ENCODE results near the gene ZNF90.
"Not testable (repeated sequence)": the region's sequence is repeated elsewhere in the genome, so short reads cannot be mapped to it uniquely, and the experiment has no call there.

The ZNF90 gene

DNA sequence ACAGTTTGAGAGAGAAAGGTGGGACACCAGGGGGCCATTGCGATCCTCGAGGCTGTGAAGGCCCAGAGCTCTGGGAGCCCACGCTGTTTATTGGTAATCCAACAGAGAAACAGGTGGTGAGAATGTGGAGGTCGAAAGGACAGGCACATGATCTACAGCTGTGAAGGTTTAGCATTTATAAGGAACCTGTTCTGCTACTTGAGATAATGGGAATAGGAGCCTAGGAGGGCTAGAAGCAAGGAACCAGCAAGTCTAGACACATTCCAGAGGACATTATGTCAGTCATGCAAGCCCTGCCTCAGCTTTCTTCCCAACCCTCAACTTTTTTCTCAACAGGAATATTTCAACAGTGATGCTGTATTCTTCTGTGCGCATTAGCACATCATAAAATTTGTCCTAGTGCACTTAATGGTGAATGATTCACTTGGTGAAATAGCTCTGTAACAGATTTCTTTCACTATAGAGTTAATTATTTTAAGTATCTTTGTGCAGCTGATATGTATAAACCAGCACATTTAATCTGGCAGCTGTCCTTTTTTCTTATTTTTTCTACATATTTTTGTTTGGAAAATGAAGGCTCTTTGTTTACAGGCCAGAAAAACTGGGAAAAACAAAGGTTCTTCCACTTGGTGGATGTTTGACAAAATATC lies 25.4 kb downstream of the ZNF90 start:
- no peak overlapping the region for H3K4me3 ChIP-seq (ENCODE audit: low read depth, low read length)
- TF ChIP-seq, protein P1, sequence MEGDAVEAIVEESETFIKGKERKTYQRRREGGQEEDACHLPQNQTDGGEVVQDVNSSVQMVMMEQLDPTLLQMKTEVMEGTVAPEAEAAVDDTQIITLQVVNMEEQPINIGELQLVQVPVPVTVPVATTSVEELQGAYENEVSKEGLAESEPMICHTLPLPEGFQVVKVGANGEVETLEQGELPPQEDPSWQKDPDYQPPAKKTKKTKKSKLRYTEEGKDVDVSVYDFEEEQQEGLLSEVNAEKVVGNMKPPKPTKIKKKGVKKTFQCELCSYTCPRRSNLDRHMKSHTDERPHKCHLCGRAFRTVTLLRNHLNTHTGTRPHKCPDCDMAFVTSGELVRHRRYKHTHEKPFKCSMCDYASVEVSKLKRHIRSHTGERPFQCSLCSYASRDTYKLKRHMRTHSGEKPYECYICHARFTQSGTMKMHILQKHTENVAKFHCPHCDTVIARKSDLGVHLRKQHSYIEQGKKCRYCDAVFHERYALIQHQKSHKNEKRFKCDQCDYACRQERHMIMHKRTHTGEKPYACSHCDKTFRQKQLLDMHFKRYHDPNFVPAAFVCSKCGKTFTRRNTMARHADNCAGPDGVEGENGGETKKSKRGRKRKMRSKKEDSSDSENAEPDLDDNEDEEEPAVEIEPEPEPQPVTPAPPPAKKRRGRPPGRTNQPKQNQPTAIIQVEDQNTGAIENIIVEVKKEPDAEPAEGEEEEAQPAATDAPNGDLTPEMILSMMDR (IDR thresholded peaks at IDR 0.05; ENCODE audit: insufficient read depth, low read length, missing control alignments), result no peak
- CTCF ChIA-PET, result no interaction called here
- no peak for DNase-seq (ENCODE audit: low read depth, low spot score)
- POLR2A ChIA-PET, result no interaction called here

DNA sequence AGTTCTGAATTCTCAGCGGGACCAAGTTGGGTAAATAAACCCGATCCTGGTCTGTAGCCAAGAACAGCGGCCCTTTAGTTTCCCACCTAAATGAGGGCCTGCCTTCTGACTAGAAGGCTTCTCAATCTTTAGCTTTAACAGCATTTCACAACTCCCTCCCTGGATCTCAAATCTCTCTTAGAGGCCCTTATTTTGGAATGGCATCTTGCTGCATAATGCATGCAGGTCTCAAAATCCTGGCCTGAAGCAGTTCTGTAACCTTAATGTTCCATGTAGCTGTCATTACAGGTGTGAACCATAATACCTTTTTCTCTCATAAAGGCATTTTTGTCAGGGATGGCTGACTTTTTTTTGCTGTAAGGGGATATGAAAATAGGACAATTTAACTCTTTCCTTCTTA lies 29.5 kb downstream of the ZNF90 start:
- no peak for DNase-seq (ENCODE audit: low read depth, low spot score)
- ChIA-PET CTCF (no interaction called here), POLR2A (no interaction called here)
- H3K4me3 ChIP-seq (ENCODE audit: low read depth, low read length), result no peak overlapping the region
- TF ChIP-seq, protein P1 (IDR thresholded peaks at IDR 0.05; ENCODE audit: insufficient read depth, low read length, missing control alignments), result no peak

DNA sequence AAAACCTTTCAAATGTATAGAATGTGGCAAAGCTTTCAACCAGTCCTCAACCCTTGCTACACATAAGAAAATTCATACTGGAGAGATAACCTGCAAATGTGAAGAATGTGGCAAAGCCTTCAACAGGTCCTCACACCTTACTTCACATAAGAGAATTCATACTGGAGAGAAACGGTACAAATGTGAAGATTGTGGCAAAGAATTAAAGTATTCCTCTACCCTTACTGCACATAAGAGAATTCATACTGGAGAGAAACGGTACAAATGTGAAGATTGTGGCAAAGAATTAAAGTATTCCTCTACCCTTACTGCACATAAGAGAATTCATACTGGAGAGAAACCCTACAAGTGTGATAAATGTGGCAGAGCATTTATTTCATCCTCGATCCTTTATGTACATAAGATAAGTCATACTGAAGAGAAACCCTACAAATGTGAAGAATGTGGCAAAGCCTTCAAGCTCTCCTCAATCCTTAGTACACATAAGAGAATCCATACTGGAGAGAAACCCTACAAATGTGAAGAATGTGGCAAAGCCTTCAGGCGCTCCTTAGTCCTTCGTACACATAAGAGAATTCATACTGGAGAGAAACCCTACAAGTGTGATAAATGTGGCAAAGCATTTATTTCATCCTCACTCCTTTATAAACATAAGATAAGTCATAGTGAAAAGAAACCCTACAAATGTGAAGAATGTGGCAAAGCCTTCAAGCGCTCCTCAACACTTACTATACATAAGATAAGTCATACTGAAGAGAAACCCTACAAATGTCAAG lies 40.5 kb downstream of the ZNF90 start:
- H3K4me3 ChIP-seq (ENCODE audit: low read depth, low read length); DNase-seq (ENCODE audit: low read depth, low spot score); CTCF ChIA-PET; POLR2A ChIA-PET: not testable (repeated sequence)

DNA sequence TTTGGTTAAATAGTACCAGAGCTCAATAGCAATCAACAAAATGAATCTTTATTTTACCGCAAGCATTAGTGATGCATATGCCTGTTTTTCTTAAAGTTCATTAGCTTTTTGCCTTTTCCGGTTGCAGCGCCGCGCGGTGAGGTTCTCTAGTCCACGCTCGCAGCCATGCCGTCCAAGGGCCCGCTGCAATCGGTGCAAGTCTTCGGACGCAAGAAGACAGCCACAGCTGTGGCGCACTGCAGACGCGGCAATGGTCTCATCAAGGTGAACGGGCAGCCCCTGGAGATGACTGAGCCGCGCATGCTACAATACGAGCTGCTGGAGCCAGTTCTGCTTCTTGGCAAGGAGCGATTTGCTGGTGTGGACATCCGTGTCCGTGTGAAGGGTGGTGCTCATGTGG lies 47.1 kb downstream of the ZNF90 start:
- TF ChIP-seq, protein P1 (IDR thresholded peaks at IDR 0.05; ENCODE audit: insufficient read depth, low read length, missing control alignments), result no peak
- H3K4me3 ChIP-seq (ENCODE audit: low read depth, low read length), result no peak overlapping the region
- DNase-seq (ENCODE audit: low read depth, low spot score), result no peak
- POLR2A ChIA-PET, result no interaction called here
- CTCF ChIA-PET, result no interaction called here

DNA sequence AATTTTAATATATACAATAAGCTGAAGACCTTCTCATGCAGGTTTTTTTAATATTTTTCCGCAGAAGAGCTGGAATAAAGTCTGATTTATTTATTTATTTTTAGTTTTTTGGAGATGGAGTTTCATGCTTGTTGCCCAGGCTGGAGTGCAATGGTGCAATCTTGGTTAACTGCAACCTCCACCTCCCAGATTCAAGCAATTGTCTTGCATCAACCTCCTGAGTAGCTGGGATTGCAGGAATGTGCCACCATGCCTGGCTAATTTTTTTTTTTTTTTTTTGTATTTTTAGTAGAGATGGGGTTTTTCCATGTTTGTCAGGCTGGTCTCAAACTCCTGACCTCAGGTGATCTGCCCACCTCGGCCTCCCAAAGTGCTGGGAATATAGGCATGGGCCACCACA lies 55.1 kb downstream of the ZNF90 start:
- POLR2A ChIA-PET; DNase-seq (ENCODE audit: low read depth, low spot score); H3K4me3 ChIP-seq (ENCODE audit: low read depth, low read length); CTCF ChIA-PET: not testable (repeated sequence)

DNA sequence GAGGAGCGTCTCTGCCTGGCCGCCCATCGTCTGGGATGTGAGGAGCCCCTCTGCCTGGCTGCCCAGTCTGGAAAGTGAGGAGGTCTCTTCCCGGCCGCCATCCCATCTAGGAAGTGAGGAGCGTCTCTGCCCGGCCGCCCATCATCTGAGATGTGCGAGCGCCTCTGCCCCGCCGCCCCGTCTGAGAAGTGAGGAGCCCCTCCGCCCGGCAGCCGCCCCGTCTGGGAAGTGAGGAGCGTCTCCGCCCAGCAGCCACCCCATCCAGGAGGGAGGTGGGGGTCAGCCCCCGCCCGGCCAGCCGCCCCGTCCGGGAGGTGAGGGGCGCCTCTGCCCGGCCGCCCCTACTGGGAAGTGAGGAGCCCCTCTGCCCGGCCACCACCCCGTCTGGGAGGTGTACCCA lies 59.9 kb downstream of the ZNF90 start:
- CTCF ChIA-PET; POLR2A ChIA-PET; H3K4me3 ChIP-seq (ENCODE audit: low read depth, low read length); DNase-seq (ENCODE audit: low read depth, low spot score): not testable (repeated sequence)

DNA sequence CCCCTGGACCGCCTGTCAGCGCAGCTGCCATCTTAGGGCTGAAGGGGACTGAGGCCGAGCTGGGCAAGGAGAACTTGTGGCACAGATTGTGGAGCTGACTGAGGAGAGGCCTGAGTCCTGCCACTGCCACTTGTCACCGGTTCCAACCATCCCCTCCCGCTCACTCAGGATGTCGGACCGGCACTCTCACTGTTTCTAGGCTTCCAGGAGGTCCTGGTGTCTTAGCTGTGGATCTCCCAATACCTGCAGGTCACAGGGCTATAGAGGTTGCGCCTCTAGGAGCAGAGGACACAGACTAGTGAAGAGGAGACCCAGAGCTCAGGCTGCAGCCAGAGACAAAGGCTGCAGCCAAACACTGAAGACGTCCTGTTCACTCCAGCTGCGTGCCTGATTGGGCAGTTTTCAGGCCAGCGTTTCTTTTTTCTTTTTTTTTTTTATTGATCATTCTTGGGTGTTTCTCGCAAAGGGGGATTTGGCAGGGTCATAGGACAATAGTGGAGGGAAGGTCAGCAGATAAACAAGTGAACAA lies 73.9 kb downstream of the ZNF90 start:
- no peak overlapping the region for H3K4me3 ChIP-seq (ENCODE audit: low read depth, low read length)
- CTCF ChIA-PET, result no interaction called here
- POLR2A ChIA-PET, result no interaction called here
- no peak for DNase-seq (ENCODE audit: low read depth, low spot score)
- TF ChIP-seq, protein P1 (IDR thresholded peaks at IDR 0.05; ENCODE audit: insufficient read depth, low read length, missing control alignments), result no peak

DNA sequence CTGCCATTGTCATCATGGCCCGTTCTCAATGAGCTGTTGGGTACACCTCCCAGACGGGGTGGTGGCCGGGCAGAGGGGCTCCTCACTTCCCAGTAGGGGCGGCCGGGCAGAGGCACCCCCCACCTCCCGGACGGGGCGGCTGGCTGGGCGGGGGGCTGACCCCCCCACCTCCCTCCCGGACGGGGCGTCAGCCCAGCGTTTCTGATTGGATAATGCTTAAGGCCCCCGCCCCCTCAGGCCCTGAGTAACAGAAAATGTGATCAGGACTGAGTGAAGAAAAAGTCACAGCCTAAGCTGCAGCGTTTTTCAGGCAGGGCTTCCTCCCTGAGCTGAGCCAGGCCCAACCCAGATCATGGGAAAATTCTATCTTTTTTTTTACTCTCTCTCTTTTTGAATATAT lies 74.7 kb downstream of the ZNF90 start:
- POLR2A ChIA-PET; CTCF ChIA-PET; H3K4me3 ChIP-seq (ENCODE audit: low read depth, low read length); DNase-seq (ENCODE audit: low read depth, low spot score): not testable (repeated sequence)

Data from AG04449 (cell line).